NB4 (cell line): ENCODE data around the gene BLTP3B.

Experiments
- CTCF ChIP-seq: IDR thresholded peaks from one replicate; pipeline ENCODE4 v1.5.1; 2012; ENCODE audit warnings: low read depth, low read length
- MAX ChIP-seq: IDR thresholded peaks from 2 replicates; pipeline ENCODE4 v1.6.1; 2011; ENCODE audit warnings: low read depth, low read length
- MYC ChIP-seq: IDR thresholded peaks from 2 replicates; pipeline ENCODE4 v1.6.1; 2011; ENCODE audit warnings: low read depth, low read length
- POLR2A ChIP-seq: IDR thresholded peaks from 2 replicates; pipeline ENCODE4 v1.6.1; 2011; ENCODE audit warnings: mild to moderate bottlenecking; ENCODE audit not compliant: insufficient read length; ENCODE audit errors: extremely low read depth

- no peak for TF ChIP-seq CTCF
- no peak for TF ChIP-seq POLR2A
- TF ChIP-seq MAX, result no peak
- TF ChIP-seq MYC, result no peak
These were observed 14.2 kb upstream of the BLTP3B start for GRCh38 chr12:100156731-100157426.
